Measurements from ENCODE around the gene USP27X. TPM values are rescaled to one million over a fixed set of nuclear protein-coding genes. Genes with fewer than 3 reads are reported as not detected.

Gene USP27X
- total and polyA plus RNA-seq, 2 of the 8 experiments (the other 6 are each of a cell fraction or from before 2014, with no cell fraction given) = 3.8 to 4.7 TPM

GRCh38 chrX:49850028-49850427 lies 29.3 kb upstream of the USP27X start:
- no peaks in the 10 kb centered on the region for H3K79me2 ChIP-seq (ENCODE audit: control insufficient read depth in 1 of 2, insufficient read depth in 2 of 2, low read length in 2 of 2)
- no peak for TF ChIP-seq BCL11A (IDR thresholded peaks at IDR 0.05; ENCODE audit: low read depth in 2 of 2, low read length in 2 of 2)
- no peak for TF ChIP-seq E2F6 (IDR thresholded peaks at IDR 0.05)
- TF ChIP-seq ATF2 (IDR thresholded peaks at IDR 0.05; ENCODE audit: low read length) = no peak
- TF ChIP-seq POU5F1 (IDR thresholded peaks at IDR 0.05; ENCODE audit: low read depth, low read length) = no peak
- TF ChIP-seq JUND (IDR thresholded peaks at IDR 0.05; ENCODE audit: low read length) = no peak
- TF ChIP-seq BACH1 (IDR thresholded peaks at IDR 0.05; ENCODE audit: low read length) = no peak
- no peak for TF ChIP-seq RBBP5 (IDR thresholded peaks at IDR 0.05; ENCODE audit: borderline replicate concordance, low read depth, low read length)
- no peak for TF ChIP-seq KDM1A (IDR thresholded peaks at IDR 0.05; ENCODE audit: borderline replicate concordance, low read length)
- TF ChIP-seq CBX5 (IDR thresholded peaks at IDR 0.05; ENCODE audit: low read depth, low read length) = no peak
- TF ChIP-seq MAX (IDR thresholded peaks at IDR 0.05) = no peak
- TF ChIP-seq GTF2F1 (IDR thresholded peaks at IDR 0.05; ENCODE audit: borderline replicate concordance, low read depth, low read length) = no peak
- no peak for TF ChIP-seq ZNF274 (IDR thresholded peaks at IDR 0.05; ENCODE audit: borderline replicate concordance, extremely low read depth, low read length)
- no peak for TF ChIP-seq FOSL1 (IDR thresholded peaks at IDR 0.05; ENCODE audit: insufficient read depth, low read depth, low read length)

More at GRCh38 chrX:49850028-49850427, 29.3 kb upstream of the USP27X start:
- Histone ChIP-seq H3K36me3 (ENCODE audit: control insufficient read depth in 2 of 4, insufficient read depth in 4 of 4, low read length in 3 of 4) (no peaks in the 10 kb centered on the region), H3K4me2 (ENCODE audit: insufficient read depth in 1 of 2, low read depth in 2 of 2, low read length in 2 of 2) (no peak overlapping the region), H2BK12ac (ENCODE audit: low read depth, low read length) (no peak overlapping the region), H2AFZ (ENCODE audit: low read length) (no peak overlapping the region), H3K4me1 (replicated peaks in 1 of 4; ENCODE audit: control insufficient read depth in 3 of 4, insufficient read depth in 4 of 4, low read length in 3 of 4) (no peaks in the 10 kb centered on the region), H3K4ac (replicated peaks; ENCODE audit: insufficient read length, low read depth, low read length) (no peak overlapping the region), H3K23me2 (ENCODE audit: low read depth, low read length) (no peaks in the 10 kb centered on the region), H3K4me3 (ENCODE audit: extremely low read depth in 1 of 4, insufficient read depth in 2 of 4, low read depth in 3 of 4, low read length in 4 of 4) (no peak overlapping the region), H2BK15ac (ENCODE audit: low read length) (no peak overlapping the region), H3K9ac (replicated peaks in 1 of 4; ENCODE audit: extremely low read depth in 1 of 4, low read depth in 3 of 4, low read length in 3 of 4) (no peak overlapping the region), H4K20me1 (replicated peaks in 1 of 2; ENCODE audit: control insufficient read depth in 1 of 2, insufficient read depth in 2 of 2, low read length in 2 of 2) (no peaks in the 10 kb centered on the region), H4K5ac (ENCODE audit: insufficient read length, low read depth, low read length) (no peak overlapping the region), H3K18ac (ENCODE audit: extremely low read depth, low read length) (no peak overlapping the region), H2AK5ac (ENCODE audit: low read depth, low read length) (no peak overlapping the region), H2BK5ac (ENCODE audit: low read depth, low read length) (no peak overlapping the region), H3K27me3 (replicated peaks in 1 of 4; ENCODE audit: control insufficient read depth in 3 of 4, extremely low read depth in 1 of 4, insufficient read depth in 3 of 4, low read length in 3 of 4) (no peaks in the 10 kb centered on the region), H3K79me1 (ENCODE audit: low read depth, low read length) (no peaks in the 10 kb centered on the region), H3K56ac (replicated peaks; ENCODE audit: insufficient read length, low read depth, low read length) (no peak overlapping the region), H4K8ac (ENCODE audit: extremely low read depth, insufficient read depth, low read length) (no peak overlapping the region), H2BK120ac (replicated peaks; ENCODE audit: low read depth, low read length) (no peak overlapping the region), H3K23ac (ENCODE audit: insufficient read length) (no peak overlapping the region), H3K14ac (ENCODE audit: insufficient read length) (no peak overlapping the region), H4K91ac (replicated peaks; ENCODE audit: insufficient read length, low read length) (no peak overlapping the region), H2BK20ac (ENCODE audit: low read length) (no peak overlapping the region), H3K27ac (ENCODE audit: low read depth, low read length) (no peak overlapping the region), H3K9me3 (ENCODE audit: insufficient read depth in 2 of 2, low read depth in 1 of 2, low read length in 1 of 2) (no peaks in the 10 kb centered on the region)
- 89% methylated on average over 1 of the region's 1 CpG; no CpG with 5 or more reads in 1 of the 2 experiments for WGBS, 2 experiments (ENCODE audit: extremely low coverage in 1 of 2, insufficient coverage in 1 of 2, insufficient read length in 1 of 2, insufficient replicate concordance in 2 of 2, low coverage in 1 of 2, low lambda C conversion rate in 2 of 2, missing lambda C conversion rate in 1 of 2)
- FAIRE-seq (no peak), DNase-seq (ENCODE audit: low read depth in 1 of 2, low spot score in 2 of 2) (no peak)
- ChIA-PET POLR2A (ENCODE audit: partially characterized antibody) (no interaction called here), CTCF (ENCODE audit: partially characterized antibody) (no interaction called here)
